A549 (cell line): ENCODE results near the gene KCNJ11. TPM values are rescaled to one million over a fixed set of nuclear protein-coding genes. Genes with fewer than 3 reads are reported as not detected.

ENCODE experiments used
- ATAC-seq, 2 experiments: fragments of 200-7000 bp in 1 of 2; fragments of >200 bp in 1 of 2; cut with Nextera tagmentation in 1 of 2; cut with Tn5 transposase in 1 of 2; 3 replicates each; pipeline versions ENCODE4 v1.8.0 to v1.9.1; 2018 to 2020; ENCODE audit warnings: mild to moderate bottlenecking in 1 of 2, moderate library complexity in 1 of 2
- CTCF ChIA-PET: fragments of 300-600 bp; sonication (Branson Sonifier 250); formaldehyde crosslinking; extraction: SDS; loops from one replicate; lab custom pipeline; 2021; ENCODE audit warnings: antibody characterized with exemption, inconsistent platforms; lab: Yijun Ruan, JAX
- POLR2A ChIA-PET: fragments of 350-600 bp; formaldehyde crosslinking; extraction: SDS; loops from one replicate; lab custom pipeline; 2021; ENCODE audit warnings: antibody characterized with exemption, inconsistent platforms; lab: Yijun Ruan, JAX
- DNase-seq, 2 experiments: peaks; one replicate each; pipeline versions ENCODE4 v3.0.0 to v3.0.0-alpha.2; 2011 to 2016; ENCODE audit warnings: low read depth in 1 of 2, low spot score in 1 of 2
- FAIRE-seq: peaks from 2 replicates; lab custom pipeline; 2011; peaks lifted over from hg19 to GRCh38; lab: Jason Lieb, UNC
- H3K27ac ChIP-seq, 2 experiments: fragments of >200 bp; sonication (Bioruptor Twin); formaldehyde crosslinking; 3 replicates each; pipeline ENCODE4 v1.5.1; 2016 to 2017
- H3K4me1 ChIP-seq: fragments of >200 bp; sonication (Bioruptor Twin); formaldehyde crosslinking; 3 replicates; pipeline ENCODE4 v1.6.1; 2016
- H3K4me2 ChIP-seq: fragments of >200 bp; sonication (Bioruptor Twin); formaldehyde crosslinking; 3 replicates; pipeline ENCODE4 v1.6.1; 2016
- H3K4me3 ChIP-seq: fragments of >200 bp; sonication (Bioruptor Twin); formaldehyde crosslinking; 3 replicates; pipeline ENCODE4 v1.5.1; 2016
- H3K9me3 ChIP-seq: fragments of >200 bp; sonication (Bioruptor Twin); formaldehyde crosslinking; 3 replicates; pipeline ENCODE4 v1.6.1; 2016
- BHLHE40 ChIP-seq: IDR thresholded peaks from 2 replicates; pipeline ENCODE4 v1.6.1; 2012; ENCODE audit warnings: low read depth, low read length, inconsistent platforms
- CHD4 ChIP-seq: fragments of 200-600 bp; sonication (generic); IDR thresholded peaks from 2 replicates; pipeline ENCODE4 v1.6.1; 2016; ENCODE audit warnings: antibody characterized with exemption, mild to moderate bottlenecking, borderline replicate concordance
- ELK1 ChIP-seq: fragments of 150-350 bp; IDR thresholded peaks from 2 replicates; pipeline ENCODE4 v1.6.1; 2014; ENCODE audit warnings: low read depth, mild to moderate bottlenecking, low read length
- FOSL2 ChIP-seq, 2 experiments: fragments of 450-650 bp in 1 of 2; fragments of >200 bp in 1 of 2; sonication (Bioruptor Twin) in 1 of 2; formaldehyde crosslinking; IDR thresholded peaks; 2 replicates each; pipeline versions ENCODE4 v1.5.0 to v1.6.1; 2016 to 2020; ENCODE audit warnings: mild to moderate bottlenecking in 1 of 2, moderate library complexity in 1 of 2
- GATA3 ChIP-seq: IDR thresholded peaks from 2 replicates; pipeline ENCODE4 v1.6.1; 2012; ENCODE audit warnings: borderline replicate concordance
- HDAC2 ChIP-seq: fragments of 200-600 bp; sonication (generic); IDR thresholded peaks from 2 replicates; pipeline ENCODE4 v1.6.1; 2016
- HEYL ChIP-seq: fragments of 250-450 bp; sonication (Bioruptor Pico); IDR thresholded peaks from 2 replicates; pipeline ENCODE4 v1.8.0; 2021; ENCODE audit warnings: mild to moderate bottlenecking, moderate library complexity
- HOXB13 ChIP-seq: fragments of 250-450 bp; sonication (Bioruptor Pico); IDR thresholded peaks from 2 replicates; pipeline ENCODE4 v1.5.0; 2020; ENCODE audit warnings: low read depth, mild to moderate bottlenecking, moderate library complexity
- JUN ChIP-seq, 2 experiments: fragments of >200 bp; sonication (Bioruptor Twin); formaldehyde crosslinking; IDR thresholded peaks; 2 replicates in 1 of 2; 3 replicates in 1 of 2; pipeline ENCODE4 v1.6.1; 2016 to 2017
- JUNB ChIP-seq: fragments of >200 bp; sonication (Bioruptor Twin); formaldehyde crosslinking; IDR thresholded peaks from 2 replicates; pipeline ENCODE4 v1.6.1; 2016
- MYC ChIP-seq: IDR thresholded peaks from 2 replicates; pipeline ENCODE4 v1.6.1; 2012; ENCODE audit warnings: mild to moderate bottlenecking, inconsistent platforms, low read length, improper control_type of control experiment, borderline replicate concordance
- NFE2L2 ChIP-seq: fragments of 150-350 bp; conservative IDR thresholded peaks from 2 replicates; pipeline ENCODE4 v1.6.1; 2014; ENCODE audit warnings: low read length
- NPAS2 ChIP-seq: fragments of 250-450 bp; sonication (Bioruptor Pico); IDR thresholded peaks from 2 replicates; pipeline ENCODE4 v1.8.0; 2022; ENCODE audit warnings: mild to moderate bottlenecking, moderate library complexity, borderline replicate concordance
- NR3C1 ChIP-seq: fragments of >200 bp; sonication (Bioruptor Twin); formaldehyde crosslinking; IDR thresholded peaks from 3 replicates; pipeline ENCODE4 v1.6.1; 2017
- POLR2AphosphoS2 ChIP-seq: conservative IDR thresholded peaks from 2 replicates; pipeline ENCODE4 v1.6.1; 2012; ENCODE audit warnings: low read length, improper control_type of control experiment, inconsistent platforms
- RAD21 ChIP-seq, 2 experiments: fragments of >200 bp in 1 of 2; sonication (Bioruptor Twin) in 1 of 2; formaldehyde crosslinking in 1 of 2; IDR thresholded peaks in 1 of 2; conservative IDR thresholded peaks in 1 of 2; 2 replicates in 1 of 2; 3 replicates in 1 of 2; pipeline ENCODE4 v1.6.1; 2012 to 2018; ENCODE audit warnings: inconsistent platforms in 1 of 2
- RARB ChIP-seq: fragments of 250-450 bp; sonication (Bioruptor Pico); IDR thresholded peaks from 2 replicates; pipeline ENCODE4 v1.8.0; 2021; ENCODE audit warnings: mild to moderate bottlenecking, moderate library complexity
- RCOR1 ChIP-seq: fragments of 150-350 bp; IDR thresholded peaks from 2 replicates; pipeline ENCODE4 v1.6.1; 2014; ENCODE audit warnings: antibody characterized with exemption, low read length, low read depth
- SMC3 ChIP-seq: fragments of >200 bp; sonication (Bioruptor Twin); formaldehyde crosslinking; IDR thresholded peaks from 3 replicates; pipeline ENCODE4 v1.6.1; 2018; ENCODE audit warnings: inconsistent platforms
- TFCP2L1 ChIP-seq: fragments of 250-450 bp; sonication (Bioruptor Pico); IDR thresholded peaks from 2 replicates; pipeline ENCODE4 v1.5.0; 2021; ENCODE audit warnings: mild to moderate bottlenecking
- TP53 ChIP-seq: fragments of 250-450 bp; sonication (Bioruptor Pico); IDR thresholded peaks from 2 replicates; pipeline ENCODE4 v1.5.0; 2021; ENCODE audit warnings: mild to moderate bottlenecking, moderate library complexity
- WGBS: methylation state at CpG from one replicate; pipeline ENCODE4 v1.1.6; 2017; ENCODE audit errors: missing lambda C conversion rate; 5-methylcytosine and 5-hydroxymethylcytosine counted together
- polyA plus RNA-seq, 4 experiments: library from polyadenylated mRNA; depleted of rRNA in 3 of 4; stranded (reverse); fragments of >200 nt; fragmentation: RNase III in 1 of 4; extraction: RNeasy Plus Mini Kit Qiagen cat#74134 plus additional on column Dnase treatment in 1 of 4; gene quantifications; 2 replicates in 3 of 4; 3 replicates in 1 of 4; pipeline ENCODE4 v1.2.3, GENCODE V29; 2011 to 2017
- TF ChIP-seq, protein P1 (sequence below): fragments of 450-650 bp; IDR thresholded peaks from 2 replicates; pipeline ENCODE4 v1.6.1; 2014; ENCODE audit warnings: antibody characterized with exemption
- TF ChIP-seq, protein P2 (sequence below): fragments of 250-450 bp; sonication (Bioruptor Pico); IDR thresholded peaks from 2 replicates; pipeline ENCODE4 v1.5.0; 2020; ENCODE audit warnings: low read depth, mild to moderate bottlenecking, moderate library complexity
- TF ChIP-seq, protein P3 (sequence below): fragments of 250-450 bp; sonication (Bioruptor Pico); IDR thresholded peaks from 2 replicates; pipeline ENCODE4 v1.5.0; 2021; ENCODE audit warnings: mild to moderate bottlenecking, moderate library complexity, borderline replicate concordance

The KCNJ11 gene
- polyA plus RNA-seq, 2 of the 4 experiments (the other 2 are of a cell fraction), result 0.18 to 0.53 TPM

- no peak overlapping the region for H3K27ac ChIP-seq
- no peak for FAIRE-seq
- WGBS, result 11% methylated on average over 1 of the region's 1 CpG
- H3K4me2 ChIP-seq, result no peak overlapping the region
- ChIA-PET POLR2A (no interaction called here), CTCF (interaction anchor here (1.0 kb wide), 1 partner anchor 23 kb away, joined by 3 read pairs; no protein-coding TSS in a partner anchor)
- no peak for ATAC-seq
- H3K4me1 ChIP-seq, result no peaks in the 10 kb centered on the region
- TF ChIP-seq FOSL2 (IDR thresholded peaks at IDR 0.05) (no peak), FOSL2 (CRISPR knock-in tag; IDR thresholded peaks at IDR 0.05) (no peak), CHD4 (no peak), NPAS2 (CRISPR knock-in tag) (no peak), TFCP2L1 (no peak), HOXB13 (no peak), NR3C1 (no peak), SMC3 (no peak), MYC (no peak), JUN (IDR thresholded peaks at IDR 0.05) (no peak), POLR2AphosphoS2 (no peak), GATA3 (no peak)
- TF ChIP-seq, protein P1, sequence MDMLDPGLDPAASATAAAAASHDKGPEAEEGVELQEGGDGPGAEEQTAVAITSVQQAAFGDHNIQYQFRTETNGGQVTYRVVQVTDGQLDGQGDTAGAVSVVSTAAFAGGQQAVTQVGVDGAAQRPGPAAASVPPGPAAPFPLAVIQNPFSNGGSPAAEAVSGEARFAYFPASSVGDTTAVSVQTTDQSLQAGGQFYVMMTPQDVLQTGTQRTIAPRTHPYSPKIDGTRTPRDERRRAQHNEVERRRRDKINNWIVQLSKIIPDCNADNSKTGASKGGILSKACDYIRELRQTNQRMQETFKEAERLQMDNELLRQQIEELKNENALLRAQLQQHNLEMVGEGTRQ, result no peak
- H3K4me3 ChIP-seq, result no peak overlapping the region
- no peaks in the 10 kb centered on the region for H3K9me3 ChIP-seq
- DNase-seq, result no peak
These were observed 40.8 kb downstream of the KCNJ11 start for GRCh38 chr11:17347676-17348075.

- no peaks in the 10 kb centered on the region for H3K4me1 ChIP-seq
- ChIA-PET CTCF (no interaction called here), POLR2A (no interaction called here)
- H3K27ac ChIP-seq, result no peak overlapping the region
- H3K4me3 ChIP-seq, result no peak overlapping the region
- H3K9me3 ChIP-seq, result no peaks in the 10 kb centered on the region
- ATAC-seq (no peak), DNase-seq (peak in 1 of 2 experiments; percentile 10), FAIRE-seq (no peak)
- no peak overlapping the region for H3K4me2 ChIP-seq
- 75% methylated on average over 1 of the region's 1 CpG for WGBS
- no peak for TF ChIP-seq POLR2AphosphoS2
- TF ChIP-seq HDAC2, result no peak
- no peak for TF ChIP-seq BHLHE40
- TF ChIP-seq ELK1, result no peak
- TF ChIP-seq TFCP2L1, result no peak
- TF ChIP-seq NFE2L2, result no peak
- no peak for TF ChIP-seq RCOR1
- TF ChIP-seq NR3C1, result no peak
- TF ChIP-seq RAD21 (conservative IDR thresholded peaks at IDR 0.05 in 1 of 2, IDR thresholded peaks at IDR 0.05 in 1 of 2), result no peak
- TF ChIP-seq HEYL (CRISPR knock-in tag), result no peak
- no peak for TF ChIP-seq RARB (CRISPR knock-in tag)
- no peak for TF ChIP-seq NPAS2 (CRISPR knock-in tag)
- TF ChIP-seq, protein P2, sequence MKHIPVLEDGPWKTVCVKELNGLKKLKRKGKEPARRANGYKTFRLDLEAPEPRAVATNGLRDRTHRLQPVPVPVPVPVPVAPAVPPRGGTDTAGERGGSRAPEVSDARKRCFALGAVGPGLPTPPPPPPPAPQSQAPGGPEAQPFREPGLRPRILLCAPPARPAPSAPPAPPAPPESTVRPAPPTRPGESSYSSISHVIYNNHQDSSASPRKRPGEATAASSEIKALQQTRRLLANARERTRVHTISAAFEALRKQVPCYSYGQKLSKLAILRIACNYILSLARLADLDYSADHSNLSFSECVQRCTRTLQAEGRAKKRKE (CRISPR knock-in tag), result no peak
- TF ChIP-seq HOXB13, result no peak
- TF ChIP-seq TP53 (CRISPR knock-in tag), result no peak
- TF ChIP-seq, protein P3, sequence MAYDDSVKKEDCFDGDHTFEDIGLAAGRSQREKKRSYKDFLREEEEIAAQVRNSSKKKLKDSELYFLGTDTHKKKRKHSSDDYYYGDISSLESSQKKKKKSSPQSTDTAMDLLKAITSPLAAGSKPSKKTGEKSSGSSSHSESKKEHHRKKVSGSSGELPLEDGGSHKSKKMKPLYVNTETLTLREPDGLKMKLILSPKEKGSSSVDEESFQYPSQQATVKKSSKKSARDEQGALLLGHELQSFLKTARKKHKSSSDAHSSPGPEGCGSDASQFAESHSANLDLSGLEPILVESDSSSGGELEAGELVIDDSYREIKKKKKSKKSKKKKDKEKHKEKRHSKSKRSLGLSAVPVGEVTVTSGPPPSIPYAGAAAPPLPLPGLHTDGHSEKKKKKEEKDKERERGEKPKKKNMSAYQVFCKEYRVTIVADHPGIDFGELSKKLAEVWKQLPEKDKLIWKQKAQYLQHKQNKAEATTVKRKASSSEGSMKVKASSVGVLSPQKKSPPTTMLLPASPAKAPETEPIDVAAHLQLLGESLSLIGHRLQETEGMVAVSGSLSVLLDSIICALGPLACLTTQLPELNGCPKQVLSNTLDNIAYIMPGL (CRISPR knock-in tag), result no peak
- no peak for TF ChIP-seq JUNB
These were observed 44.6 kb downstream of the KCNJ11 start for GRCh38 chr11:17343907-17344306.
